ENCODE results near the gene CBR3.

DNA sequence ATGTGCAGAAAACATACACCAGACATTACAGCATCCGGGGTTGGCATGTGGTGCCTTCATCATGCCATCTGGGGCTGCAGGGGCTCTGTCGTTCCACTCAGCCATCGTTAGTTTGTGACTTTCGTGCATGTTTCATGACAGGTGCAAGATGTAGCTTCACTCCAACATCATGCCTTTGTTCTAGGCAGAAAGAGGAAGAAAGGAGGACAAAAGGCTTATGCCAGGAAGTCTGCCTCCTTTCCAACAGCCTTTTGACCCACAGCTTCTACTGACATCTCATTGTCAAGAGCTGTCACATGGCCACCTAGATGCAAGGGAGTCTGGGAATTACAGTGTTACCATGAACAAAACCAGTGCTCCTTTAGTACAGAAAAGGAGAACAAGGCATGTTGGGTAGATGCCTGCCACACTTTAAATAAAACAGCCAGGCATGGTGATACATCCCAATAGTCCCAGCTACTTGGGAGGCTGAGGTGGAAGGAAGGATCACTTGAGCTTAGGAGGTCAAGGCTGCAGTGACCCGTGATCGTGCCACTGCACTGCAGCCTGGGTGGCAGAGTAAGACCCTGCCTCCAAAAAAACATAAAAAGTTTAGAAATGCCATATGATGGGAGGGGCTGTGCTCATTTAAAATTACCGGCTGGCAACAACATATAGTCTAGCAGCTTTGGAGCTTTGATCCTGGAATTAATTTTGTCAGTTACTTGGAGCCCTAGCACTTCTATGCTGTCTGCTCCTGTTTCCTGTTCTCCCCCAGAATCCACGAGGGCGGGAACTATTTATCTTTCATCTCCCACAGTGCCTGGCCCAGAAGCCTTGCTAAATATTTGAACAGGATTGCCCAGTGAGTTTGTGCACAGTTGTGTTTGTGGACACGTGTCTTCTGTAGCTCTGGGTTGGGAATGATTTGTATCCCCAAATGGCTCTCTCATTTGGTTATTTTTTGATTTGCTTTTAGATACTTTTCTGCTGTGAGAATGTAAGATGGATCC lies 29.2 kb downstream of the CBR3 start:
- no peak for TF ChIP-seq POLR2A (IDR thresholded peaks at IDR 0.05; ENCODE audit: low read depth, low read length)
- TF ChIP-seq, protein P1, sequence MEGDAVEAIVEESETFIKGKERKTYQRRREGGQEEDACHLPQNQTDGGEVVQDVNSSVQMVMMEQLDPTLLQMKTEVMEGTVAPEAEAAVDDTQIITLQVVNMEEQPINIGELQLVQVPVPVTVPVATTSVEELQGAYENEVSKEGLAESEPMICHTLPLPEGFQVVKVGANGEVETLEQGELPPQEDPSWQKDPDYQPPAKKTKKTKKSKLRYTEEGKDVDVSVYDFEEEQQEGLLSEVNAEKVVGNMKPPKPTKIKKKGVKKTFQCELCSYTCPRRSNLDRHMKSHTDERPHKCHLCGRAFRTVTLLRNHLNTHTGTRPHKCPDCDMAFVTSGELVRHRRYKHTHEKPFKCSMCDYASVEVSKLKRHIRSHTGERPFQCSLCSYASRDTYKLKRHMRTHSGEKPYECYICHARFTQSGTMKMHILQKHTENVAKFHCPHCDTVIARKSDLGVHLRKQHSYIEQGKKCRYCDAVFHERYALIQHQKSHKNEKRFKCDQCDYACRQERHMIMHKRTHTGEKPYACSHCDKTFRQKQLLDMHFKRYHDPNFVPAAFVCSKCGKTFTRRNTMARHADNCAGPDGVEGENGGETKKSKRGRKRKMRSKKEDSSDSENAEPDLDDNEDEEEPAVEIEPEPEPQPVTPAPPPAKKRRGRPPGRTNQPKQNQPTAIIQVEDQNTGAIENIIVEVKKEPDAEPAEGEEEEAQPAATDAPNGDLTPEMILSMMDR (IDR thresholded peaks at IDR 0.05; ENCODE audit: extremely low read depth in 1 of 2, insufficient read depth in 1 of 2, low read depth in 1 of 2, low read length in 2 of 2), result no peak

Measured in endothelial cell of umbilical vein (primary cell).